NCI-H748 (cell line): Measurements from ENCODE around the gene HBS1L.

Experiments
- DNase-seq: peaks from one replicate; lab custom pipeline; 2025; ENCODE audit not compliant: unreplicated experiment; lab: John Stamatoyannopoulos, UW

HBS1L gene

GRCh38 chr6:135002229-135002844, 52.3 kb downstream of the HBS1L start:
- DNase-seq: no peak

GRCh38 chr6:134999107-134999506, 55.5 kb downstream of the HBS1L start:
- DNase-seq: no peak

GRCh38 chr6:134997133-134997995, 57.3 kb downstream of the HBS1L start:
- DNase-seq: no peak

DNA sequence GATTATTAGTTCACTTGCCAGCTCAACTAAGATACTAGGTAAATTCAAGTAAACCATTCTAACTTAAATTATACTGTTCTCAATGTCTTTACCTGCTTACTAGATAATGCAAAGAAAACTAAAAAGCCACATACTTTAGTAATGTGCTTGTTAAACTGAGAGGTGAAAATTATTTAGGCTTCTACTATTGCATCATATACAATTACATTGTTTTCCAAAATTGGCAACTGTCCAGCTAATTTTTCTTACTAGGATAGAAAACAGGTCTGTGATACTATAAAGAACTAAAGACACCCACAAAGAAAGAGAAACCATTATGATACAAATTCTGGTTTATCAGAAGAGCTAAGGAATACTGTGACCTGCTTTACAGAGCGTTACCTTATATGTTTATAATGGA, 59.1 kb downstream of the HBS1L start:
- DNase-seq: no peak

GRCh38 chr6:134994431-134994830, 60.2 kb downstream of the HBS1L start:
- no peak for DNase-seq

- DNase-seq: no peak
These were observed 62.5 kb downstream of the HBS1L start for GRCh38 chr6:134992155-134992554.

DNA sequence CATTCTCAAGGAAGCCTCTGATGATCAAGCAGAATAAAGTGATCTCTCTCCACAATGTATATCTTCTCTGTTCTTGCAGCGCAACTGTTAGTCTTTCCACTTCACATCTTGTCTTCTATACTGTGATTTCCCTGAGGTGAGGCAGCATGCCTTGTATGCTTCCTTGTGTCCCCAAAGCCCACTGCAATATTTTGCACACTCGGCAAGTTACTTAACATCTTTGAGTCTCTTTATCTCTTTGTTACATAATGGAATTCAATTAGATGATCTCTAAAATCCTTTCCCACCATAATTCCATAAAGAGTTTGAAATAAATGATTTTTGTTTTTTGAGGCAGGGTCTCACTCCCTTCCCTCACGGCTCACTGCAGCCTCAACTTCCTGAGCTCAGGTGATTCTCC, 64.4 kb downstream of the HBS1L start:
- DNase-seq: no peak

GRCh38 chr6:134984821-134985220, 69.8 kb downstream of the HBS1L start:
- DNase-seq: no peak

DNA sequence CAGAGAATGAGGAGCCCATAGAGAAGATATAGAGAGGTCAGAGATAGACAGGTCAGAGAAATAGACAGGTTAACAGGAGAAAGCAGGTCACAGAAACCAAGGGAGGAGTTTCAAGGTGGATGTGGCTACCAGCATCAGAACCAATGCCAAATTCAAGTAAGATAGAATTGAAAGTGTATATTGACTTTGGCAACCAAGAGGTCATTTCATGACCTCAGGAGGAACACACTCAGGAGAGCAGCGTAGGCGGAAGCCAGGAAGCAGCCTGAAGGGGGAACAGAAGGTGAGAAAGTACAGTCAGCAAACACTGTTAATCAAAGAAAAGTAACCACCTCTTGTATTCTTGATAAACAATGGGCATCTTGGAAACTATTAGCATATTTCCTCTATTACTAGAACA, 70.8 kb downstream of the HBS1L start:
- DNase-seq: no peak

DNA sequence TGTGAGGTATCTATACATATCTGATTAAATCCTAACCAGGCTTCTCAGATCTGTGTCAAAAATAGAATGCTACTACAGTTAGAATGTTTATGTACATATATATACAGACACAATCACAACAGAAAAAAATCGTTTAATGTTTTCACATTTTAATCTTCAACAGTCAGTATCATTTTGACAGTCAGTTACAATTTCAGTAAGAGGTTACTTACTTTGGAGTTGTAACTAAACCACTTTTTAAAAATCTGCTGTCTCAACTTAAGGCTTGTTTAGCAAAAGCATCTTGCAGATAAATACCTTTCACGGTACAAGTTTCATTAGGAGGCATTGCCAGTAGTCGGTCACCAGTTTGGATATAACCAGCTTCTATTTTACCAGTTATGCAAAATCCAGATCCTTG, 72.5 kb downstream of the HBS1L start:
- DNase-seq: no peak

DNA sequence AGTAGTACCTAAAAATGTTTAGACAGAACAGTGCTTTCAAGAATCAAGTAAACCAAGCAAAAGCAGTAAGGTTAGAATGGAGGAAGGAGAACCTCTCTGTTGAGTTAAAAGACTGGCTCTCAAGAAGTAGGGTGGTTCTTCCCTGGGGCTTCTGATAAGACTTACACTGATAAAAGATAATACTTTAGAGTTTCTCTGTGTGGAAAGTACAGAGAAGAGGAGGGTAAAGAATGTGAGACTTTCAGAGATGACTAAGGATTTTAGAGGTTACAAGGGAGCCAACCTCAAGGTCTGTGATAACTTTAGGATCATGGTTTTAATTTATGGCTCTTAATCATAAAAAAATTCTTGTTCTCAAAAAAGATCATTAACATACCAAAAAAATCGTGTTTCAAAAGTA, 73.8 kb downstream of the HBS1L start:
- DNase-seq: no peak

DNA sequence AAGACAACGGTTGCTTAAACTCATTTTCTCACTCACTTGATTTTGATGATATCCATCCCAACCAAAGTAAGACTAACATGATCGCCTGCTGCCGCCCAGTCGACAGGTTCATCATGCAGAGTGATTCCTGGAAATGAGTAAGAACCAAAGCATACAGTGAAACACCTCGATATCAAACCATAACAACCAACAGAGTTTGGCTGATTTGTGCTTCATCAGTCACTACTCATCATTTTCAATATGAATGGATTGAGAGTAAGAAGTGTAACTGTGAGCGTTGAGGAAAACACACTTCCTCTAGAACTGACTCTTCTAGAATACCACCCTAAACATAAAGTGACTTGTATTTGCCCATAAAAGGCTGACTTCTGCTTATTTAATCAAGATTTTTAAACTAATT, 75.5 kb downstream of the HBS1L start:
- DNase-seq: no peak

DNA sequence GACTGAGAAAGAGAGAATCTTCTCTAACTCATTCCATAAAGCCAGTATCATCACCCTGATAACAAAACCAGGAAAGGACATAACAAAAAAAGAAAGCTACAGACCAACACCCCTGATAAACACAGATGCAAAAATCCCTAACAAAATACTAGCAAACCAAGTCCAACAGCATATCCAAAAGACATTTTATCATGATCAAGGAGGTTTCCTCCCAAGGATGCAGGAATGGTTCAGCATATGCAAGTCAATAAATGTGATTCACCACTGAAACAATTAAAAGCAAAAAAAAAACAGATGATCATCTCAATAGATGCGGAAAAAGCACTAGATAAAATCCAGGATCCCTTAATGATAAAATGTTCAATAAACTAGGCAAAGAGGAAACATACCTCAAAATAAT, 80.3 kb downstream of the HBS1L start:
- DNase-seq: no peak

DNA sequence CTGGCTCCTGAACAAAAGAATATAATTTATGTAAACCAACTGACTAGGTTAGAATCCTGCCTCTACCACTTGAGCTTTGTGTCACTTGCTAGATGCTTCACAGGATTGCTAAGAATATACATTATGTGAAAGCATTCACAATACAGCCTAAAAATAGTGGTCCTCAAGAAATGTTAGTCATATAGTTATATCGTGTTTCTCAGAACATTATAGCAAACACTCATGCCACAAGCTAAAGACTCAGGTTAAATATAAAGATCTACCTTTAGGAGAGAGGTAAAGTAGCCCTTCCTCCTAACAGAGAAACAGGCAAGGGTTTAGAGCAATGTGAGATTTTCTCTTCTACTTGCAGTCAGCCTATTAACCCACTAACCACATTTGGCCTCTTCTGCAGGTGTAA, 86.9 kb downstream of the HBS1L start:
- DNase-seq: no peak

GRCh38 chr6:134964451-134965203, 90.0 kb downstream of the HBS1L start:
- no peak for DNase-seq

GRCh38 chr6:134962421-134962820, 92.2 kb downstream of the HBS1L start:
- DNase-seq: no peak

GRCh38 chr6:134961366-134961765, 93.3 kb downstream of the HBS1L start:
- DNase-seq: no peak

DNA sequence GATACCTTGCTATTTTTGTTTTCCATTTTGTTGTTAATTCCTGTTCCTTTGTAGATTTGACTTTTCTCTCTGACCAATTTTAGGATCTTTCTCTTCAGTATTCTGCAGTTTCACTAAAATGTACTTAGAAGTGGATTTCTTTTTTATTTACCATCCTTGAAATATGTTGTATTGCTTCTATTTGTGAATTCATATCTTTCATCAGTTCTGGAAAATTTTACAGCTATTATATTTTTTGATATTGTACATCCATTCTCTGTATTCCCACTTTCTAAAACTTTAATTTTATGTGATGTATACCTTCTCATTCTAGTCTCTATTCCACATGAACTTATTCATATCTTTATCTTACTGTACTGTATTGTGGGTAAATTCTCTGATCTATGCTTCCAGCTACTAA, 95.0 kb downstream of the HBS1L start:
- no peak for DNase-seq

- no peak for DNase-seq
These were observed 97.9 kb downstream of the HBS1L start for GRCh38 chr6:134956676-134957075.

GRCh38 chr6:134956032-134956431, 98.6 kb downstream of the HBS1L start:
- no peak for DNase-seq

- DNase-seq: no peak
These were observed 100.2 kb downstream of the HBS1L start for GRCh38 chr6:134954272-134955000.
